ENCODE measurements around the gene GABRR2.

DNA sequence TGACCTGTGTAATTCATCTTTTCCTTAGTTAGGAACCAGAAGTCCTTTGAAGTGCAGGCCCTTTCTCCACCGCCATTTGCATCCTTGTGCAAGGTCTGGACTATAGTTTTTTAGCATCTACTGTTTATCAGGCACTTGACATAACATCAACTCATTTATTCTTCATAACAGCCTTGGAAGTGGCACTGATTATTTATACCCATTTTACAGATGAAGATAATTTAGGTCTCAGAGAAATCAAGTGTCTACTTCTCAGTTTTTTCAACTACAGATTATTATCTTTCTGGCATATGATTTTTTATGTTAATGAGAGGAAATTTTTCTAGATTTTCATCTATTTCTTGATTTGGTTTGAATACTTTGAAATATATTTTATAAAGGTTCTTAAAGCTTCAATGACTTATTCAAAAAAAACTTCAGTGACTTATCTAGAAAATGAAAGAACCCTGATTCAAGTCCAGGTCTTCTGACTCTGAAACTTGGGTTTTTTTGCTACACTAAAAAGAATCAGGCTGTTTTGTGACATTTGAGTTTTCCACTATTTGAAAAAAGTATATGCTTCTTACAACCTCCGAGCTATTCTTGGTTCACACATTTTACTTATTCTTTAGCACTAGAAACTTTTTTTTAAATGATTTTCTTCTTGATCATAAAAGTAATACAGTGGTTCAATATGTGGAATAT lies 40.6 kb upstream of the GABRR2 start:
- no peak for TF ChIP-seq EZH2 (IDR thresholded peaks at IDR 0.05; ENCODE audit: low read length, unreplicated experiment)
- TF ChIP-seq, protein P1, sequence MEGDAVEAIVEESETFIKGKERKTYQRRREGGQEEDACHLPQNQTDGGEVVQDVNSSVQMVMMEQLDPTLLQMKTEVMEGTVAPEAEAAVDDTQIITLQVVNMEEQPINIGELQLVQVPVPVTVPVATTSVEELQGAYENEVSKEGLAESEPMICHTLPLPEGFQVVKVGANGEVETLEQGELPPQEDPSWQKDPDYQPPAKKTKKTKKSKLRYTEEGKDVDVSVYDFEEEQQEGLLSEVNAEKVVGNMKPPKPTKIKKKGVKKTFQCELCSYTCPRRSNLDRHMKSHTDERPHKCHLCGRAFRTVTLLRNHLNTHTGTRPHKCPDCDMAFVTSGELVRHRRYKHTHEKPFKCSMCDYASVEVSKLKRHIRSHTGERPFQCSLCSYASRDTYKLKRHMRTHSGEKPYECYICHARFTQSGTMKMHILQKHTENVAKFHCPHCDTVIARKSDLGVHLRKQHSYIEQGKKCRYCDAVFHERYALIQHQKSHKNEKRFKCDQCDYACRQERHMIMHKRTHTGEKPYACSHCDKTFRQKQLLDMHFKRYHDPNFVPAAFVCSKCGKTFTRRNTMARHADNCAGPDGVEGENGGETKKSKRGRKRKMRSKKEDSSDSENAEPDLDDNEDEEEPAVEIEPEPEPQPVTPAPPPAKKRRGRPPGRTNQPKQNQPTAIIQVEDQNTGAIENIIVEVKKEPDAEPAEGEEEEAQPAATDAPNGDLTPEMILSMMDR (conservative IDR thresholded peaks at IDR 0.05; ENCODE audit: low read depth, low read length) = no peak
